ENCODE measurements around the gene MRPL48. TPM values are rescaled to one million over a fixed set of nuclear protein-coding genes. Genes with fewer than 3 reads are reported as not detected.

Gene MRPL48
- total and polyA plus RNA-seq, 2 donors (not counting 1 experiment from before 2014, with no cell fraction given): 19.1 to 28.3 TPM

DNA sequence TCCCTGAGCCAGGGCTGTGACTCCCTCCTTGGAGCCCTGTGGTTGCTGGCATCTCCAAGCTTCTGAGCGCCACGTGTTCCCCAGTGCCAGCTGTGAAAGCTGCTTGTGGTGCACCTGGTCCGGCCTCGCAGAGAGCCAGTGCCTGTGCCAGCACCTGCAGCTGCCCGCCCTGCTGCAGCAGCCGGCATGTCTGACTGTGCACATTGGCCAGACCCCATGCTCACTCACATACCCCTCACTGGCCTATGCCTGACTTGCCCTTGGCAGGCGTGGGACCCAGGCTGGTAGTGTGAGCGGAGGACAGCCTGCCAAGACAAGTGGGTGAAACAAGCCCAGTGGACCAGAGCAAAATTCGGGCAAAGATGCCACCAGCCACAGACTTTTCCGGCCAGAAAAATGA lies 9.8 kb downstream of the MRPL48 start:
- H3K4me1 Mint-ChIP-seq: peaks cover 3% of the 10 kb centered on the region
- peaks cover 50% of the 10 kb centered on the region for H3K79me2 ChIP-seq (ENCODE audit: control insufficient read depth, insufficient read depth, low read length)
- H3K9me3 Mint-ChIP-seq (ENCODE audit: insufficient read depth): no peaks in the 10 kb centered on the region
- H3K36me3 ChIP-seq (replicated peaks in 1 of 2; ENCODE audit: control extremely low read depth in 1 of 2, control insufficient read depth in 1 of 2, extremely low read depth in 1 of 2, insufficient read depth in 2 of 2, low read length in 1 of 2): peaks cover 0 to 5% of the 10 kb centered on the region in 2 experiments
- CTCF ChIA-PET: interaction anchor here (0.5 kb wide), 1 partner anchor 1571 kb away, joined by 5 read pairs; no protein-coding TSS in a partner anchor
- H3K4me1 ChIP-seq (ENCODE audit: control insufficient read depth in 2 of 2, insufficient read depth in 2 of 2, low read length in 2 of 2): no peaks in the 10 kb centered on the region
- intact Hi-C loops (cut with micrococcal nuclease): no loop called here
- no peaks in the 10 kb centered on the region for H3K27me3 ChIP-seq (replicated peaks in 1 of 4; ENCODE audit: control extremely low read depth in 1 of 4, control insufficient read depth in 3 of 4, insufficient read depth in 4 of 4, low read length in 3 of 4)
- TF ChIP-seq, protein P1, sequence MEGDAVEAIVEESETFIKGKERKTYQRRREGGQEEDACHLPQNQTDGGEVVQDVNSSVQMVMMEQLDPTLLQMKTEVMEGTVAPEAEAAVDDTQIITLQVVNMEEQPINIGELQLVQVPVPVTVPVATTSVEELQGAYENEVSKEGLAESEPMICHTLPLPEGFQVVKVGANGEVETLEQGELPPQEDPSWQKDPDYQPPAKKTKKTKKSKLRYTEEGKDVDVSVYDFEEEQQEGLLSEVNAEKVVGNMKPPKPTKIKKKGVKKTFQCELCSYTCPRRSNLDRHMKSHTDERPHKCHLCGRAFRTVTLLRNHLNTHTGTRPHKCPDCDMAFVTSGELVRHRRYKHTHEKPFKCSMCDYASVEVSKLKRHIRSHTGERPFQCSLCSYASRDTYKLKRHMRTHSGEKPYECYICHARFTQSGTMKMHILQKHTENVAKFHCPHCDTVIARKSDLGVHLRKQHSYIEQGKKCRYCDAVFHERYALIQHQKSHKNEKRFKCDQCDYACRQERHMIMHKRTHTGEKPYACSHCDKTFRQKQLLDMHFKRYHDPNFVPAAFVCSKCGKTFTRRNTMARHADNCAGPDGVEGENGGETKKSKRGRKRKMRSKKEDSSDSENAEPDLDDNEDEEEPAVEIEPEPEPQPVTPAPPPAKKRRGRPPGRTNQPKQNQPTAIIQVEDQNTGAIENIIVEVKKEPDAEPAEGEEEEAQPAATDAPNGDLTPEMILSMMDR (IDR thresholded peaks at IDR 0.05): no peak
- no peak for TF ChIP-seq EZH2 (IDR thresholded peaks at IDR 0.05; ENCODE audit: borderline replicate concordance, insufficient read depth, low read depth, low read length, poor library complexity, severe bottlenecking)
- H3K9me3 ChIP-seq (ENCODE audit: control extremely low read depth in 1 of 3, control insufficient read depth in 2 of 3, insufficient read depth in 1 of 3, low read length in 2 of 3): no peaks in the 10 kb centered on the region
- no peak overlapping the region for H3K27ac Mint-ChIP-seq
- POLR2A ChIA-PET: interaction anchor here (0.6 kb wide), 1 partner anchor 9 kb away, joined by 4 read pairs; no protein-coding TSS in a partner anchor
- no peak overlapping the region for H3K4me2 ChIP-seq (replicated peaks; ENCODE audit: low read depth, low read length, poor library complexity, severe bottlenecking)
- H3K27me3 Mint-ChIP-seq: no peaks in the 10 kb centered on the region
- no peak overlapping the region for H3K4me3 Mint-ChIP-seq
- DNase-seq (no peak), ATAC-seq (ENCODE audit: low read depth) (no peak)
- H3K27ac ChIP-seq (ENCODE audit: low read length in 2 of 2): no peak overlapping the region
- H2AFZ ChIP-seq (ENCODE audit: insufficient read depth, low read depth, low read length, poor library complexity, severe bottlenecking): no peak overlapping the region
- 98% methylated on average over 10 of the region's 10 CpGs for WGBS (ENCODE audit: insufficient coverage)
- peaks cover 18% of the 10 kb centered on the region for H4K20me1 ChIP-seq (ENCODE audit: control insufficient read depth, insufficient read depth, low read length, poor library complexity, severe bottlenecking)
- no peak overlapping the region for H3K9ac ChIP-seq (ENCODE audit: low read length)
- no peak overlapping the region for H3K4me3 ChIP-seq (ENCODE audit: control extremely low read depth in 1 of 5, extremely low read depth in 1 of 5, insufficient read depth in 1 of 5, low read depth in 2 of 5, low read length in 4 of 5)

DNA sequence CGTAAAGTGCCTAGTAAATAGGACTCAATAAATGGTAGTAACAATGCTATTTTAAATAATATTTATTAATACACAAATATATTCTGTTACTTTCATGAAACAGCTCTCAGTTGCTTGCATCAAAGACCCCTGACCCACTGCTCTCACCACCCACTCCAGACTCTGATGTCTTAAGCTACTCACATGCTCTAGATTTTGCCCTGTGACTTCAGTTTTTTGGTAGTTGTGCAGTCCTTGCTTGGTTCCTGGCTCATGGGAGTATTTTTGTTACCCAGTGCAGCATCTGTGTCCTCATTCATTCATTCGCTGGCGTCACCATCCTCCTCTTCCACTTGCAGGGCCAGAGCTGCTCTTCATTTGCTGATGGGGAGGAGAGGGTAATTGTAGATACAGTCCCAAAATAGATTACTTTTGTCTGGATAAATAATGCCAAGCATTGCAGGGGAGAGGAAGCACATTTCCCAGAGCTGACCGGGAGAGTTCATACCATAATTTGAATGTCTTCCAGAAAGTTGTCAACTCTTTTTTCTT lies 12.7 kb downstream of the MRPL48 start:
- Histone ChIP-seq H3K27ac (ENCODE audit: low read length in 2 of 2) (no peak overlapping the region), H3K9ac (ENCODE audit: low read length) (no peak overlapping the region), H2AFZ (ENCODE audit: insufficient read depth, low read depth, low read length, poor library complexity, severe bottlenecking) (no peak overlapping the region), H3K4me2 (replicated peaks; ENCODE audit: low read depth, low read length, poor library complexity, severe bottlenecking) (no peak overlapping the region), H3K9me3 (ENCODE audit: control extremely low read depth in 1 of 3, control insufficient read depth in 2 of 3, insufficient read depth in 1 of 3, low read length in 2 of 3) (no peaks in the 10 kb centered on the region), H3K36me3 (replicated peaks in 1 of 2; ENCODE audit: control extremely low read depth in 1 of 2, control insufficient read depth in 1 of 2, extremely low read depth in 1 of 2, insufficient read depth in 2 of 2, low read length in 1 of 2) (peaks cover 0 to 5% of the 10 kb centered on the region in 2 experiments), H3K4me1 (ENCODE audit: control insufficient read depth in 2 of 2, insufficient read depth in 2 of 2, low read length in 2 of 2) (no peaks in the 10 kb centered on the region), H4K20me1 (ENCODE audit: control insufficient read depth, insufficient read depth, low read length, poor library complexity, severe bottlenecking) (peaks cover 18% of the 10 kb centered on the region), H3K79me2 (ENCODE audit: control insufficient read depth, insufficient read depth, low read length) (peaks cover 45% of the 10 kb centered on the region), H3K27me3 (replicated peaks in 1 of 4; ENCODE audit: control extremely low read depth in 1 of 4, control insufficient read depth in 3 of 4, insufficient read depth in 4 of 4, low read length in 3 of 4) (no peaks in the 10 kb centered on the region), H3K4me3 (ENCODE audit: control extremely low read depth in 1 of 5, extremely low read depth in 1 of 5, insufficient read depth in 1 of 5, low read depth in 2 of 5, low read length in 4 of 5) (no peak overlapping the region)
- H3K9me3 Mint-ChIP-seq (ENCODE audit: insufficient read depth): no peaks in the 10 kb centered on the region
- POLR2A ChIA-PET: no interaction called here
- intact Hi-C loops (cut with micrococcal nuclease): no loop called here
- H3K4me1 Mint-ChIP-seq: no peaks in the 10 kb centered on the region
- CTCF ChIA-PET: no interaction called here
- no peaks in the 10 kb centered on the region for H3K27me3 Mint-ChIP-seq
- no peak for DNase-seq
- no peak overlapping the region for H3K27ac Mint-ChIP-seq
- H3K4me3 Mint-ChIP-seq: no peak overlapping the region
- no peak for ATAC-seq (ENCODE audit: low read depth)
- no CpG with 5 or more reads among the region's 4 CpGs for WGBS (ENCODE audit: insufficient coverage)
- TF ChIP-seq, protein P1 (IDR thresholded peaks at IDR 0.05): no peak
- no peak for TF ChIP-seq EZH2 (IDR thresholded peaks at IDR 0.05; ENCODE audit: borderline replicate concordance, insufficient read depth, low read depth, low read length, poor library complexity, severe bottlenecking)
